NCI-H345 treated with DMSO at 0.1 percent for 48 hours (cell line): Measurements from ENCODE around the gene NDUFAF3.

Experiments used
- DNase-seq: peaks from one replicate; lab custom pipeline; 2025; ENCODE audit not compliant: unreplicated experiment; lab: John Stamatoyannopoulos, UW

The NDUFAF3 gene, protein sequence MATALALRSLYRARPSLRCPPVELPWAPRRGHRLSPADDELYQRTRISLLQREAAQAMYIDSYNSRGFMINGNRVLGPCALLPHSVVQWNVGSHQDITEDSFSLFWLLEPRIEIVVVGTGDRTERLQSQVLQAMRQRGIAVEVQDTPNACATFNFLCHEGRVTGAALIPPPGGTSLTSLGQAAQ

GRCh38 chr3:49021813-49022687, at the start of gene NDUFAF3:
TSS of gene NDUFAF3 (plus strand) at chr3:49022121. CDS start at chr3:49022145, 24 bp downstream.
- peak; percentile 92 for DNase-seq

DNA sequence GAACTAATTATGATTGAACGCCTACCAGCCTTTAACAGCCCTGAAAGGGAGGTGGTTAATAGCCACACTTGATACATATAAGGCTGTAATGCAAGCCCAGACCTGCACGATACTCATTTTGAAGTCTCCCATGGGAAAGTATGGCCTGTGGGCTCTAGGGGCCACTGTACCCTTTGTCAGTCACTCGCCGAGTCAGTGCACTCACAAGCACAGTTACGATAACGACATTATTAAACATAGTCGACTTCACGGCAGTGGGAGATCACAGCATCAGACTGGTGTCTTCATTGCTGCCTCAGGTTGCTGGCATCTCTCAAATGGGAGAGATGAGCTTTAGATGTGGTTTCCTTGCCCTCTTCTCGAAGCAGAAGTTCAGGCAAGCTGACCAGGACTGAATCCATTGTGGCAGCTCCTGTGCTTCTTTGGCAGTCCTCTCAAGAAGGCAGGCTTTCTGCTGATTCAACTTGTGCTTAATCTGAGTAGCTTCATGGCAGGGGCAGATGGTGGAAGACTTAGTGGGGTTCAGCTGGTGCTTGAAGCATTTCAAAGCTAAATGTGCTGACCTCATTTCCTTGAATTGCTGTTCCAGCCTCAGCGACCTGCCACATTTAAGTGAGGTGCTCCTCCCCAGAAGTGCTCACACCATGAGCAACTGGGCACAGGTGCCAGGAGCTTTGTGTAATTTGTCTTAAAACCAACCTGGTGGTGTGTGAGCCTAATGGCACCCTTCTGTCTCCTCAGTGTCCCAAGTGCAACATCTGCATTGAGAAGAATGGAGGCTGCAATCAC, 47.7 kb upstream of the NDUFAF3 start:
- DNase-seq, result no peak

DNA sequence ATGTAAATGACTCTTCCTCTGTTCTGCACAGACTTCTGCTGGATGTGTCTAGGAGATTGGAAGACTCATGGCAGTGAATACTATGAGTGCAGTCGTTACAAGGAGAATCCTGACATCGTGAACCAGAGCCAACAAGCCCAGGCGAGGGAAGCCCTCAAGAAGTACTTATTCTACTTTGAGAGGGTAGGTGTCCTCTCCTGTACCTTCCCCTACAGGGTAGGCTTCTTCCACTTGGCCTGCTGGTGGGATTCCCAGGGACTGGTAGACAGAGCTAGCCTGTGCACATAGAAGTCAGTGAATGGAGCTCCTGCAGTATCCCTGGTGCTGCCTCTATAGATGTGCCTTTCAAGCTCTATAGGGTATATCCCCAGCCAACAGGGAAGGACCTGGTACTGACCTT, 42.5 kb upstream of the NDUFAF3 start:
- no peak for DNase-seq

- no peak for DNase-seq
These were observed 41.6 kb upstream of the NDUFAF3 start for GRCh38 chr3:48980295-48980694.

DNA sequence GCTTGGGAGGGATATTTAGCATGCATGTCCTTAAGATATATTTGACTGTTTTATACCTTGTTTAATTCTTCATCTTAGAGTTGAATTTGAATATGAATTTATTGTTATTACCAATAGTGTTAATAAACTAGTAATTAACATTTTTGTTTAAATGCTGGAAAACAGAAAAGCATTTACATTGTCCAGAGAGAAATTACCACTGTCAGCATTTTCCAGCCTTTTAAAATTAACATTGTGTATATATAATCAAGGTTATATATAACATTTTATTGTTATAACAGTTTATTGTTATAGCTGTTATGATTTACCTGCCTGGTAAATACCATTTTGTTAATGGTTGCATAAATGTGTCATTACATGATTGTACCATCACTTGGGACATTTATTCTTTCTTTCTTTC, 39.9 kb upstream of the NDUFAF3 start:
- DNase-seq, result no peak

- no peak for DNase-seq
These were observed 39.2 kb upstream of the NDUFAF3 start for GRCh38 chr3:48982686-48983085.

- no peak for DNase-seq
These were observed 38.8 kb upstream of the NDUFAF3 start for GRCh38 chr3:48983096-48983495.

- no peak for DNase-seq
These were observed 37.3 kb upstream of the NDUFAF3 start for GRCh38 chr3:48984663-48985062.

- no peak for DNase-seq
These were observed 36.0 kb upstream of the NDUFAF3 start for GRCh38 chr3:48985831-48986376.

- DNase-seq, result no peak
These were observed 32.7 kb upstream of the NDUFAF3 start for GRCh38 chr3:48989126-48989795.

DNA sequence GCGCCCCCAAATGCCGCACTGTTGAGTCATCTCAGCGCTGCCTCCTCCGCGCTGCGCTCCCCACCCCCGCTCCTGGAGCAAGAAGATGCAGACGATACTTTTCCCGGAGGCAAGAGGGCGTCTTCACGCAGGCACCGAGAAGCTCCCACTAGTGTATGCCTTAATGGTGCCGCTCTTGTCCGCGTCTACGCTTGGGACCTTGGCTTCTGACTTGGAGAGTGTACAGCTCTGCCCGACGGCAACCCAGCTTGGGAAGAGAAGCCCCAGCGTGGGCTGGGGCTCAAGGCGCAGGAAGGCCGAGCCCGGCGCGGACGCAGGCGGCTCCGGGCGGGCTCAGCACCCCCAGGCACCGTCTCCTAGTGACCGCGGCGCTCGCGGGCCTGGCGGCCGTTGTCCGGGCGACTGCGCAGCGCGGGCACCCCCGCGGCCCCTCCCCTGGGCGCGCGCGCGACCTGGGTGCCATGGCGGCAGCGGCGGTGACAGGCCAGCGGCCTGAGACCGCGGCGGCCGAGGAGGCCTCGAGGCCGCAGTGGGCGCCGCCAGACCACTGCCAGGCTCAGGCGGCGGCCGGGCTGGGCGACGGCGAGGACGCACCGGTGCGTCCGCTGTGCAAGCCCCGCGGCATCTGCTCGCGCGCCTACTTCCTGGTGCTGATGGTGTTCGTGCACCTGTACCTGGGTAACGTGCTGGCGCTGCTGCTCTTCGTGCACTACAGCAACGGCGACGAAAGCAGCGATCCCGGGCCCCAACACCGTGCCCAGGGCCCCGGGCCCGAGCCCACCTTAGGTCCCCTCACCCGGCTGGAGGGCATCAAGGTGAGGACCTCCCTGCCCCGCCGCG, 31.9 kb upstream of the NDUFAF3 start, which contains the start of gene P4HTM:
P4HTM (plus strand) TSS at position 446 of the 840 bp plus-strand sequence; CDS start at position 462, 16 bp downstream.
- peak; percentile 44 for DNase-seq

- no peak for DNase-seq
These were observed 31.1 kb upstream of the NDUFAF3 start for GRCh38 chr3:48990636-48991469.

DNA sequence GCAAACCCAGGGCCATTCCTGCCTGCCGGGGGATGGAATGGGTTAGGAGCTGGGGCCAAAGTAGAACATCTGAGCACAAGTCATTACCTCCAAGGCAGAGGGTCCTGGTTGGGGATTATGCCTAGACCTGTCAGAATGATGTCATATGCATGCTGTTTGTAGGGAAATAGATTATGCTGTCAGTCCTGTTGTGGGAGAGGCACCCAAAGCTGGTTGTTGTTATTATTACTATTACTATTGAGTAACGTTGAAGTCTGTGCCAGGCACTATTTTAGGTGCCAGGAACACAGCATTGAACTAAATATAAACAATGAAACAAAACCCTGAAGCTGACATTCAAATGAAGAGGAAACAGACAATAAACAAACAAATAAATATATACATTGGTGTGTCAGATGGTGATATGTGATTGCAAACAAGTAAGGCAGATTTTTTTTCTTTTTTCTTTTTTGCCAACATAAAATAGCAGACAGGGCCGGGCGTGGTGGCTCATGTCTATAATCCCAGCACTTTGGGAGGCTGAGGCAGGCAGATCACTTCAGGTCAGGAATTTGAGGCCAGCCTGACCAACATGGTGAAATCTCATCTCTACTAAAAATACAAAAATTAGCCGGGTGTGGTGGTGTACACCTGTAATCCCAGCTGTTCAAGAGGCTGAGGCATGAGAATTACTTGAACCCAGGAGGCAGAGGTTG, 29.9 kb upstream of the NDUFAF3 start:
- DNase-seq, result no peak

DNA sequence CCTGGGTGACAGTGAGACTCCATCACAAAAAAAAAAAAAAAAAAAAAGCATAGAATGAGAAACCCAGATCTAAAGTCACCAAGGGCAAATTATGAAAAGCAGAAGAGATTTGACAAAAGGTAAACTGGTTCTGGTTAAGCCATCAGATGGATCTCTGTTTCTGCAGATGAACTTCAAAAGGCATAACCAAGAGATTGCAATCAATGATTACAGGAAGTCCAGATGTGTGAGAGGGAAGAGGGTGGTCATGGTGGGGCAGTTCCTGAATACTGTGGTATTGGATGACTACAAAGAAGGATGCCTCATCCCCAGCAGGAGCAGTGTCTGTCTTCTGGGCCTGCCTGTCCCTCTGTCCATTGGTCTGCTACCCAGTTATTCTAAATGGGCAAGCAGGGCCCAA, 28.1 kb upstream of the NDUFAF3 start:
- DNase-seq, result no peak

DNA sequence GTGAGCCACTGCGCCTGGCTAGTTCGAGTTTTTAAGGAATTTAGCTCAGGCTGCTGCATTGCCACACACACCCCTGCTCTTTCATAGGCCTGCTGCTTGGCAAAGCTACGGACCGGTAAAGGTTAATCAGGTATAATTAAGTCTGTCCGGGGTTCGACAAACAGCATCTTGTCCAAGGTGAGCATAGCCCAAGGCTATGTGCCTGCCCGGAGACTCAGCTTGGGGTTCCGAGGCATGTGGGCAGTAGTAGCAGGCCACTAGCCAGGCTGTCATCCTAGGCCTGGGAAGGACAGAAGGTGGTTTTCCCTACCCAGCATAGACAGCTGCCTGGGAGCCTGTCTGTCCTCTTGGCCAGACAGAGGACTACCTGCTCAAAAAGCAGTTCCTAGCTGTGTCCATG, 25.3 kb upstream of the NDUFAF3 start:
- DNase-seq, result no peak

GRCh38 chr3:48997102-48997635, 24.8 kb upstream of the NDUFAF3 start:
- no peak for DNase-seq

- peak; percentile 35 for DNase-seq
These were observed 23.9 kb upstream of the NDUFAF3 start for GRCh38 chr3:48997714-48998637.
